Liver (tissue), 9 donors: ENCODE measurements around the gene MEF2D. TPM values are rescaled to one million over a fixed set of nuclear protein-coding genes. Genes with fewer than 3 reads are reported as not detected.

ENCODE experiments used
- DNase-seq: peaks from one replicate; pipeline ENCODE4 v3.0.0-alpha.2; 2017; ENCODE audit warnings: low spot score
- H3K27ac ChIP-seq, 2 donors: one replicate each; pipeline ENCODE4 v1.7.0; 2013; ENCODE audit warnings: inconsistent platforms in 2 of 2, low read length in 2 of 2, control low read depth in 1 of 2, low read depth in 1 of 2, mild to moderate bottlenecking in 1 of 2
- H3K27me3 ChIP-seq, 4 donors: one replicate each; pipeline versions ENCODE4 v1.6.1 to v1.7.0; 2013; ENCODE audit warnings: low read length in 3 of 4, inconsistent platforms in 1 of 4, mild to moderate bottlenecking in 1 of 4, moderate library complexity in 1 of 4; ENCODE audit not compliant: control insufficient read depth in 4 of 4, insufficient read depth in 4 of 4
- H3K36me3 ChIP-seq, 4 donors: one replicate each; pipeline versions ENCODE4 v1.6.1 to v1.7.0; 2013; ENCODE audit warnings: low read length in 3 of 4, mild to moderate bottlenecking in 3 of 4, low read depth in 1 of 4, moderate library complexity in 1 of 4; ENCODE audit not compliant: control insufficient read depth in 4 of 4, insufficient read depth in 3 of 4
- H3K4me1 ChIP-seq, 4 donors: one replicate each; pipeline versions ENCODE4 v1.6.1 to v1.7.0; 2013; ENCODE audit warnings: low read length in 3 of 4, mild to moderate bottlenecking in 3 of 4, moderate library complexity in 1 of 4; ENCODE audit not compliant: control insufficient read depth in 4 of 4, insufficient read depth in 4 of 4
- H3K4me3 ChIP-seq, 3 donors: one replicate each; pipeline versions ENCODE4 v1.6.1 to v1.7.0; 2013; ENCODE audit warnings: low read length in 3 of 3, control low read depth in 1 of 3, low read depth in 1 of 3, mild to moderate bottlenecking in 1 of 3
- H3K9ac ChIP-seq, 2 donors: one replicate each; pipeline ENCODE4 v1.7.0; 2013; ENCODE audit warnings: low read length in 2 of 2, mild to moderate bottlenecking in 2 of 2, moderate library complexity in 2 of 2, control low read depth in 1 of 2, low read depth in 1 of 2
- H3K9me3 ChIP-seq, 4 donors: one replicate each; pipeline versions ENCODE4 v1.6.1 to v1.7.0; 2013; ENCODE audit warnings: low read length in 3 of 4; ENCODE audit not compliant: control insufficient read depth in 4 of 4
- FOXA1 ChIP-seq: IDR thresholded peaks from 2 replicates; pipeline ENCODE4 v1.6.1; 2016; ENCODE audit warnings: antibody characterized with exemption
- FOXA2 ChIP-seq: IDR thresholded peaks from 2 replicates; pipeline ENCODE4 v1.6.1; 2016; ENCODE audit warnings: antibody characterized with exemption
- GABPA ChIP-seq, 2 donors: IDR thresholded peaks in 1 of 2; conservative IDR thresholded peaks in 1 of 2; 2 replicates each; pipeline ENCODE4 v1.6.1; 2016; ENCODE audit warnings: antibody characterized with exemption in 2 of 2, mild to moderate bottlenecking in 1 of 2, moderate library complexity in 1 of 2
- HNF4A ChIP-seq, 2 donors: conservative IDR thresholded peaks; 2 replicates each; pipeline ENCODE4 v1.6.1; 2016; ENCODE audit warnings: antibody characterized with exemption in 2 of 2, mild to moderate bottlenecking in 2 of 2
- JUND ChIP-seq, 2 donors: IDR thresholded peaks; 2 replicates each; pipeline ENCODE4 v1.6.1; 2016; ENCODE audit warnings: antibody characterized with exemption in 2 of 2
- NR2F2 ChIP-seq: IDR thresholded peaks from 2 replicates; pipeline ENCODE4 v1.6.1; 2016; ENCODE audit warnings: antibody characterized with exemption
- RAD21 ChIP-seq, 2 donors: IDR thresholded peaks; 2 replicates each; pipeline ENCODE4 v1.6.1; 2016; ENCODE audit warnings: antibody characterized with exemption in 2 of 2, mild to moderate bottlenecking in 2 of 2
- RXRA ChIP-seq, 2 donors: IDR thresholded peaks; 2 replicates each; pipeline ENCODE4 v1.6.1; 2017 to 2018; ENCODE audit warnings: antibody characterized with exemption in 2 of 2, mild to moderate bottlenecking in 1 of 2
- SP1 ChIP-seq: IDR thresholded peaks from 2 replicates; pipeline ENCODE4 v1.6.1; 2018; ENCODE audit warnings: antibody characterized with exemption, mild to moderate bottlenecking
- YY1 ChIP-seq: IDR thresholded peaks from 2 replicates; pipeline ENCODE4 v1.6.1; 2016; ENCODE audit warnings: antibody characterized with exemption, mild to moderate bottlenecking
- WGBS: extraction: QIAGEN DNeasy Blood & Tissue Kit; methylation state at CpG from one replicate; pipeline ENCODE4 v1.1.7; 2013; 5-methylcytosine and 5-hydroxymethylcytosine counted together
- polyA plus RNA-seq, 2 donors: library from polyadenylated mRNA; stranded (reverse) in 1 of 2; unstranded in 1 of 2; fragments of 200-250 nt in 1 of 2; fragments of >200 nt in 1 of 2; fragmentation: Nextera tagmentation in 1 of 2; extraction: Ambion mirVana in 1 of 2; gene quantifications; one replicate each; pipeline versions ENCODE4 v1.2.1 to v1.2.3, GENCODE V29; 2013 to 2015
- total RNA-seq, 2 donors: library from RNA; depleted of rRNA; stranded (reverse); fragments of >200 nt; gene quantifications; one replicate each; pipeline ENCODE4 v1.2.3, GENCODE V29; 2014
- TF ChIP-seq, protein P1 (sequence below): fragments of 150-350 bp; IDR thresholded peaks from 2 replicates; pipeline ENCODE4 v1.5.1; 2017; ENCODE audit warnings: improper control_type of control experiment, low read depth, low read length; ENCODE audit not compliant: missing input control
- TF ChIP-seq, protein P2 (sequence below): IDR thresholded peaks from 2 replicates; pipeline ENCODE4 v1.6.1; 2016; ENCODE audit warnings: antibody characterized with exemption
- TF ChIP-seq, protein P3 (sequence below): IDR thresholded peaks from 2 replicates; pipeline ENCODE4 v1.6.1; 2016; ENCODE audit warnings: antibody characterized with exemption, mild to moderate bottlenecking
- TF ChIP-seq, protein P4 (sequence below): IDR thresholded peaks from 2 replicates; pipeline ENCODE4 v1.6.1; 2016; ENCODE audit warnings: antibody characterized with exemption
- TF ChIP-seq, protein P5 (sequence below): IDR thresholded peaks from 2 replicates; pipeline ENCODE4 v1.6.1; 2016; ENCODE audit warnings: antibody characterized with exemption
- donor health status: healthy.
- donor health status: healthy.
- donor health status: healthy.
- donor health status: healthy.
- donor health status: healthy.

Gene MEF2D
- total and polyA plus RNA-seq, 4 donors, result 3.4 to 7.6 (median 5.5) TPM

DNA sequence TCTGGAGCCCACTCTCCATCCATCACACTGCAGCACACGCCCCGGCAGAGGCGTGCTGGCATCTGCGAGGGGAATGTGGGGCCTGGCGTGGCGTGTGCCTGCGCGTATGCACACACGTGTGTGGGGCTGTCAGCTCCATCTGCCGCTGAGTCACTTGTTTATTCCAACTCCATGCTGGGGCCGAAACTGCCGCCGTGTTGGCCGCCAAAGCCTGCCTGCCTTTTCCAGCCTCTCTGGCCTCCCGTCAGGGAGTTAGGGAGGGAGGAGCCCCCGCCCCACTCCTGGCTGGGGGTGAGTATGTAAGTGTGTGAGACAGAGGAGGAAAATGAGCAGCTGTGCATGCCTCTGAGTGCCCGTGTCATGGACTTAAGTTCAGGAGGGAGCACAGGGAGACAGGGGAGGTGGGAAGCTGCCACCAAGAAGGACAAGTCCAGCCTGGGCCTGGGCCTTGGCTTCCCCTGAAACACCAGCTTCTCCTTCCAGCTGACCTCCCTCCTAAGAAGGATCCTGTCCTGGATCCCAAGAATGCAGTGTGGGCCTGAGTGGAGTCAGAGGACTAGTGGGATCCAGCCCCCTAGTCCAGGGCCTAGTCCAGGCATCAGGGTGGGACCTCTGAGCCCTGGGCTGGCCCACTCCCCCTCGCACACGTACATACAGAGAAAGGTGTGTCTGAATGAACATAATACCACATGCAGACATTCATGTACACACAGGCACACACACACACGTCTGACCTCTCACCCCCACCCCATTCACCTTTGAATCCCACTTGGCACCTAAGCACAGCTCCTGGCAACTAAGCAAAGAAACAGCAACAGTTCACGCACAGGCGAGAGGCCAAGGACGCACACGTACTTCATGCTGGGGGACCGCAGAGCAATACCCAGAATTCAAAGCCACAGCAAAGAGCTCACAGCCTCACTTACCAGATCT, 24.7 kb downstream of the MEF2D start:
- 71% methylated on average over 25 of the region's 25 CpGs for WGBS
- no peaks in the 10 kb centered on the region for H3K27me3 ChIP-seq
- no peak overlapping the region for H3K4me3 ChIP-seq
- H3K27ac ChIP-seq, result peak overlapping the region; percentile 7 to 40
- peaks cover 17 to 54% (median 49%) of the 10 kb centered on the region in 4 donors for H3K36me3 ChIP-seq
- DNase-seq, result no peak
- no peaks in the 10 kb centered on the region for H3K9me3 ChIP-seq
- H3K4me1 ChIP-seq, result peaks cover 18 to 55% (median 39%) of the 10 kb centered on the region in 4 donors
- TF ChIP-seq HNF4A (conservative IDR thresholded peaks at IDR 0.05) (peak; percentile 56 to 61), FOXA1 (no peak), FOXA2 (peak; percentile 27), SP1 (peak; percentile 55), RXRA (IDR thresholded peaks at IDR 0.05) (peak; percentile 83), JUND (IDR thresholded peaks at IDR 0.05) (no peak), RAD21 (IDR thresholded peaks at IDR 0.05) (no peak), NR2F2 (peak; percentile 69), YY1 (peak; percentile 14), GABPA (IDR thresholded peaks at IDR 0.05 in 1 of 2, conservative IDR thresholded peaks at IDR 0.05 in 1 of 2) (no peak)
- TF ChIP-seq, protein P1, sequence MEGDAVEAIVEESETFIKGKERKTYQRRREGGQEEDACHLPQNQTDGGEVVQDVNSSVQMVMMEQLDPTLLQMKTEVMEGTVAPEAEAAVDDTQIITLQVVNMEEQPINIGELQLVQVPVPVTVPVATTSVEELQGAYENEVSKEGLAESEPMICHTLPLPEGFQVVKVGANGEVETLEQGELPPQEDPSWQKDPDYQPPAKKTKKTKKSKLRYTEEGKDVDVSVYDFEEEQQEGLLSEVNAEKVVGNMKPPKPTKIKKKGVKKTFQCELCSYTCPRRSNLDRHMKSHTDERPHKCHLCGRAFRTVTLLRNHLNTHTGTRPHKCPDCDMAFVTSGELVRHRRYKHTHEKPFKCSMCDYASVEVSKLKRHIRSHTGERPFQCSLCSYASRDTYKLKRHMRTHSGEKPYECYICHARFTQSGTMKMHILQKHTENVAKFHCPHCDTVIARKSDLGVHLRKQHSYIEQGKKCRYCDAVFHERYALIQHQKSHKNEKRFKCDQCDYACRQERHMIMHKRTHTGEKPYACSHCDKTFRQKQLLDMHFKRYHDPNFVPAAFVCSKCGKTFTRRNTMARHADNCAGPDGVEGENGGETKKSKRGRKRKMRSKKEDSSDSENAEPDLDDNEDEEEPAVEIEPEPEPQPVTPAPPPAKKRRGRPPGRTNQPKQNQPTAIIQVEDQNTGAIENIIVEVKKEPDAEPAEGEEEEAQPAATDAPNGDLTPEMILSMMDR, result no peak
- TF ChIP-seq, protein P2, sequence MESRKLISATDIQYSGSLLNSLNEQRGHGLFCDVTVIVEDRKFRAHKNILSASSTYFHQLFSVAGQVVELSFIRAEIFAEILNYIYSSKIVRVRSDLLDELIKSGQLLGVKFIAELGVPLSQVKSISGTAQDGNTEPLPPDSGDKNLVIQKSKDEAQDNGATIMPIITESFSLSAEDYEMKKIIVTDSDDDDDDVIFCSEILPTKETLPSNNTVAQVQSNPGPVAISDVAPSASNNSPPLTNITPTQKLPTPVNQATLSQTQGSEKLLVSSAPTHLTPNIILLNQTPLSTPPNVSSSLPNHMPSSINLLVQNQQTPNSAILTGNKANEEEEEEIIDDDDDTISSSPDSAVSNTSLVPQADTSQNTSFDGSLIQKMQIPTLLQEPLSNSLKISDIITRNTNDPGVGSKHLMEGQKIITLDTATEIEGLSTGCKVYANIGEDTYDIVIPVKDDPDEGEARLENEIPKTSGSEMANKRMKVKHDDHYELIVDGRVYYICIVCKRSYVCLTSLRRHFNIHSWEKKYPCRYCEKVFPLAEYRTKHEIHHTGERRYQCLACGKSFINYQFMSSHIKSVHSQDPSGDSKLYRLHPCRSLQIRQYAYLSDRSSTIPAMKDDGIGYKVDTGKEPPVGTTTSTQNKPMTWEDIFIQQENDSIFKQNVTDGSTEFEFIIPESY, result no peak
- TF ChIP-seq, protein P3, sequence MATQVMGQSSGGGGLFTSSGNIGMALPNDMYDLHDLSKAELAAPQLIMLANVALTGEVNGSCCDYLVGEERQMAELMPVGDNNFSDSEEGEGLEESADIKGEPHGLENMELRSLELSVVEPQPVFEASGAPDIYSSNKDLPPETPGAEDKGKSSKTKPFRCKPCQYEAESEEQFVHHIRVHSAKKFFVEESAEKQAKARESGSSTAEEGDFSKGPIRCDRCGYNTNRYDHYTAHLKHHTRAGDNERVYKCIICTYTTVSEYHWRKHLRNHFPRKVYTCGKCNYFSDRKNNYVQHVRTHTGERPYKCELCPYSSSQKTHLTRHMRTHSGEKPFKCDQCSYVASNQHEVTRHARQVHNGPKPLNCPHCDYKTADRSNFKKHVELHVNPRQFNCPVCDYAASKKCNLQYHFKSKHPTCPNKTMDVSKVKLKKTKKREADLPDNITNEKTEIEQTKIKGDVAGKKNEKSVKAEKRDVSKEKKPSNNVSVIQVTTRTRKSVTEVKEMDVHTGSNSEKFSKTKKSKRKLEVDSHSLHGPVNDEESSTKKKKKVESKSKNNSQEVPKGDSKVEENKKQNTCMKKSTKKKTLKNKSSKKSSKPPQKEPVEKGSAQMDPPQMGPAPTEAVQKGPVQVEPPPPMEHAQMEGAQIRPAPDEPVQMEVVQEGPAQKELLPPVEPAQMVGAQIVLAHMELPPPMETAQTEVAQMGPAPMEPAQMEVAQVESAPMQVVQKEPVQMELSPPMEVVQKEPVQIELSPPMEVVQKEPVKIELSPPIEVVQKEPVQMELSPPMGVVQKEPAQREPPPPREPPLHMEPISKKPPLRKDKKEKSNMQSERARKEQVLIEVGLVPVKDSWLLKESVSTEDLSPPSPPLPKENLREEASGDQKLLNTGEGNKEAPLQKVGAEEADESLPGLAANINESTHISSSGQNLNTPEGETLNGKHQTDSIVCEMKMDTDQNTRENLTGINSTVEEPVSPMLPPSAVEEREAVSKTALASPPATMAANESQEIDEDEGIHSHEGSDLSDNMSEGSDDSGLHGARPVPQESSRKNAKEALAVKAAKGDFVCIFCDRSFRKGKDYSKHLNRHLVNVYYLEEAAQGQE, result no peak
- TF ChIP-seq, protein P4, sequence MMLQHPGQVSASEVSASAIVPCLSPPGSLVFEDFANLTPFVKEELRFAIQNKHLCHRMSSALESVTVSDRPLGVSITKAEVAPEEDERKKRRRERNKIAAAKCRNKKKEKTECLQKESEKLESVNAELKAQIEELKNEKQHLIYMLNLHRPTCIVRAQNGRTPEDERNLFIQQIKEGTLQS, result no peak
- no peak overlapping the region for H3K9ac ChIP-seq

DNA sequence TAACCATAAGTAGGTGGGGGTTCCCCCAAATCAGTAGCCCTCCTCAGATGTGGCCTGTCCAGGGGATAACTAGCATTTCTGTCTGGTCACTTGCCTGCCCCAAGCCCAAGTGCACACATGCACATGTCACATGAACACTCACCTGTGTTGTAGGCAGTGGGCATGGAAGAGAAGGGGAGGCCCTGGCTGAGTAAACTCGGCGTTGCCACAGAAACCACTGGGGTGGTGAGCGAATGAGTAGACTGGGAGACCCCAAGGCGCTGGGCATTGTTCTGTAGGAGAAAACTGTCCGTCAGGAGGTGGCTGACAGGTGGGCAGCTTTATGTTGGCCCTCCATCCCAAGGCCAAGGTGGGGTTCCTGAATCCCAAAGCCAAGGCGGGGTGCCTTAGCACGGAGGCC, 25.6 kb downstream of the MEF2D start:
- no peak for DNase-seq
- TF ChIP-seq, protein P5, sequence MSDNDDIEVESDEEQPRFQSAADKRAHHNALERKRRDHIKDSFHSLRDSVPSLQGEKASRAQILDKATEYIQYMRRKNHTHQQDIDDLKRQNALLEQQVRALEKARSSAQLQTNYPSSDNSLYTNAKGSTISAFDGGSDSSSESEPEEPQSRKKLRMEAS, result no peak
- TF ChIP-seq NR2F2 (no peak), FOXA2 (no peak), SP1 (no peak)
- TF ChIP-seq, protein P2, result no peak
- H3K4me3 ChIP-seq, result no peak overlapping the region
- 92% methylated on average over 7 of the region's 7 CpGs for WGBS
- no peak overlapping the region for H3K27ac ChIP-seq
- no peak overlapping the region for H3K9ac ChIP-seq
- H3K4me1 ChIP-seq, result peaks cover 18 to 55% (median 39%) of the 10 kb centered on the region in 4 donors
- peaks cover 13 to 50% (median 46%) of the 10 kb centered on the region in 4 donors for H3K36me3 ChIP-seq
- no peaks in the 10 kb centered on the region for H3K27me3 ChIP-seq
- no peaks in the 10 kb centered on the region for H3K9me3 ChIP-seq
